ENCODE data around the gene DPY19L1.

GRCh38 chr7:34889951-34890350 is 147.3 kb downstream of the DPY19L1 start:
- TF ChIP-seq CTCF (IDR thresholded peaks at IDR 0.05) (no peak), ELF4 (CRISPR knock-in tag; IDR thresholded peaks at IDR 0.05; ENCODE audit: low read depth) (no peak), MAX (CRISPR knock-in tag; IDR thresholded peaks at IDR 0.05) (no peak), ZNF396 (CRISPR knock-in tag; IDR thresholded peaks at IDR 0.05; ENCODE audit: borderline replicate concordance) (no peak), ZNF121 (CRISPR knock-in tag; IDR thresholded peaks at IDR 0.05) (no peak), KAT7 (CRISPR knock-in tag; IDR thresholded peaks at IDR 0.05; ENCODE audit: borderline replicate concordance) (no peak), FOXJ3 (CRISPR knock-in tag; IDR thresholded peaks at IDR 0.05; ENCODE audit: borderline replicate concordance) (no peak), NR3C1 (CRISPR knock-in tag; conservative IDR thresholded peaks at IDR 0.05; ENCODE audit: low read depth) (no peak), NR2C2 (CRISPR knock-in tag; IDR thresholded peaks at IDR 0.05) (no peak), ZBTB43 (CRISPR knock-in tag; IDR thresholded peaks at IDR 0.05) (no peak), RORB (CRISPR knock-in tag; IDR thresholded peaks at IDR 0.05) (no peak), ZBTB21 (CRISPR knock-in tag; IDR thresholded peaks at IDR 0.05; ENCODE audit: borderline replicate concordance) (no peak)
